A673 (cell line): ENCODE data around the gene CCDC136. TPM values are rescaled to one million over a fixed set of nuclear protein-coding genes. Genes with fewer than 3 reads are reported as not detected.

Source experiments
- BruUV-seq: library from RNA; stranded (reverse); fragments of 400-500 nt; replicated peaks from 2 replicates; lab custom pipeline; 2021; lab: Mats Ljungman, UMichigan
- CTCF ChIA-PET: fragments of 300-600 bp; sonication (Branson Sonifier 250); formaldehyde crosslinking; loops from one replicate; lab custom pipeline; 2022; ENCODE audit warnings: antibody characterized with exemption; lab: Charles Lee
- POLR2A ChIA-PET: fragments of 300-600 bp; sonication (Branson Sonifier 250); formaldehyde crosslinking; loops from one replicate; lab custom pipeline; 2022; ENCODE audit warnings: antibody characterized with exemption; ENCODE audit not compliant: low non-redundant PET; lab: Charles Lee
- DNase-seq: peaks from one replicate; pipeline ENCODE4 v3.0.0-alpha.2; 2015; ENCODE audit warnings: low spot score
- H3K27ac ChIP-seq: fragments of 200-600 bp; sonication (generic); 2 replicates; pipeline ENCODE4 v1.5.1; 2016; ENCODE audit warnings: mixed run types, low read depth, mild to moderate bottlenecking, mixed read lengths, antibody characterized with exemption, low read length; ENCODE audit not compliant: poor library complexity, severe bottlenecking
- H3K27me3 ChIP-seq: fragments of 200-600 bp; sonication (generic); replicated peaks from 2 replicates; pipeline ENCODE4 v1.6.1; 2017; ENCODE audit warnings: mixed run types, low read depth, mild to moderate bottlenecking, mixed read lengths, antibody characterized with exemption, low read length; ENCODE audit not compliant: insufficient read depth, poor library complexity
- H3K36me3 ChIP-seq: fragments of 200-600 bp; sonication (generic); 2 replicates; pipeline ENCODE4 v1.6.1; 2016; ENCODE audit warnings: mixed run types, mild to moderate bottlenecking, mixed read lengths, antibody characterized with exemption, low read length; ENCODE audit not compliant: insufficient read depth, poor library complexity, severe bottlenecking
- H3K4me1 ChIP-seq: fragments of 200-600 bp; sonication (generic); 2 replicates; pipeline ENCODE4 v1.6.1; 2017; ENCODE audit warnings: mixed run types, mild to moderate bottlenecking, mixed read lengths, antibody characterized with exemption, low read length; ENCODE audit not compliant: insufficient read depth, poor library complexity, severe bottlenecking
- H3K4me3 ChIP-seq: fragments of 200-600 bp; sonication (generic); 2 replicates; pipeline ENCODE4 v1.5.1; 2016; ENCODE audit warnings: low read depth, mixed run types, mild to moderate bottlenecking, mixed read lengths, low read length; ENCODE audit not compliant: poor library complexity, severe bottlenecking
- H3K9me3 ChIP-seq: fragments of 200-600 bp; sonication (generic); 2 replicates; pipeline ENCODE4 v1.6.1; 2016; ENCODE audit warnings: mixed run types, low read depth, mild to moderate bottlenecking, mixed read lengths, antibody characterized with exemption, low read length; ENCODE audit not compliant: poor library complexity, severe bottlenecking
- EZH2 ChIP-seq: fragments of 200-600 bp; sonication (generic); IDR thresholded peaks from 2 replicates; pipeline ENCODE4 v1.6.1; 2017; ENCODE audit warnings: borderline replicate concordance, low read depth, mild to moderate bottlenecking, mixed read lengths, antibody characterized with exemption, low read length; ENCODE audit not compliant: poor library complexity, severe bottlenecking
- intact Hi-C: fragments of 100-400 bp; cut with micrococcal nuclease; formaldehyde crosslinking; loops from one replicate; pipeline ENCODE4 v1.10.0; 2022; ENCODE audit not compliant: unreplicated experiment
- total RNA-seq: library from RNA; stranded (reverse); gene quantifications from 2 replicates; pipeline ENCODE4 v1.2.3, GENCODE V29; 2021
- TF ChIP-seq, protein P1 (sequence below): fragments of 300-800, 200-600 bp; sonication (generic); conservative IDR thresholded peaks from 2 replicates; pipeline ENCODE4 v1.5.1; 2017; ENCODE audit warnings: low read depth, mild to moderate bottlenecking, antibody characterized with exemption, low read length, moderate library complexity, mixed read lengths

Gene CCDC136
- total RNA-seq, 1 experiment from 2014 or later: 4.4 TPM

- ChIA-PET POLR2A (no interaction called here), CTCF (interaction anchor here (0.7 kb wide), 1 partner anchor 155 kb away, joined by 3 read pairs; no protein-coding TSS in a partner anchor)
- Histone ChIP-seq H3K4me3 (peak overlapping the region; percentile 77), H3K9me3 (no peaks in the 10 kb centered on the region), H3K27ac (no peak overlapping the region), H3K4me1 (no peaks in the 10 kb centered on the region), H3K27me3 (peaks cover 11% of the 10 kb centered on the region), H3K36me3 (no peaks in the 10 kb centered on the region)
- TF ChIP-seq, protein P1, sequence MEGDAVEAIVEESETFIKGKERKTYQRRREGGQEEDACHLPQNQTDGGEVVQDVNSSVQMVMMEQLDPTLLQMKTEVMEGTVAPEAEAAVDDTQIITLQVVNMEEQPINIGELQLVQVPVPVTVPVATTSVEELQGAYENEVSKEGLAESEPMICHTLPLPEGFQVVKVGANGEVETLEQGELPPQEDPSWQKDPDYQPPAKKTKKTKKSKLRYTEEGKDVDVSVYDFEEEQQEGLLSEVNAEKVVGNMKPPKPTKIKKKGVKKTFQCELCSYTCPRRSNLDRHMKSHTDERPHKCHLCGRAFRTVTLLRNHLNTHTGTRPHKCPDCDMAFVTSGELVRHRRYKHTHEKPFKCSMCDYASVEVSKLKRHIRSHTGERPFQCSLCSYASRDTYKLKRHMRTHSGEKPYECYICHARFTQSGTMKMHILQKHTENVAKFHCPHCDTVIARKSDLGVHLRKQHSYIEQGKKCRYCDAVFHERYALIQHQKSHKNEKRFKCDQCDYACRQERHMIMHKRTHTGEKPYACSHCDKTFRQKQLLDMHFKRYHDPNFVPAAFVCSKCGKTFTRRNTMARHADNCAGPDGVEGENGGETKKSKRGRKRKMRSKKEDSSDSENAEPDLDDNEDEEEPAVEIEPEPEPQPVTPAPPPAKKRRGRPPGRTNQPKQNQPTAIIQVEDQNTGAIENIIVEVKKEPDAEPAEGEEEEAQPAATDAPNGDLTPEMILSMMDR: no peak
- no peak for TF ChIP-seq EZH2
- intact Hi-C loops: loop anchor here (10.0 kb wide), 1 partner anchor 93 kb away; no protein-coding TSS in a partner anchor
- BruUV-seq: no TSS peak
- no peak for DNase-seq
These were observed 182 bp downstream of the CCDC136 start for GRCh38 chr7:128791972-128792327.

- Histone ChIP-seq H3K27ac (no peak overlapping the region), H3K9me3 (no peaks in the 10 kb centered on the region), H3K4me1 (no peaks in the 10 kb centered on the region), H3K27me3 (peaks cover 11% of the 10 kb centered on the region), H3K36me3 (no peaks in the 10 kb centered on the region), H3K4me3 (peak overlapping the region; percentile 77)
- no TSS peak for BruUV-seq
- DNase-seq: no peak
- intact Hi-C loops: loop anchor here (10.0 kb wide), 1 partner anchor 92 kb away; no protein-coding TSS in a partner anchor
- POLR2A ChIA-PET: no interaction called here
- CTCF ChIA-PET: interaction anchor here (0.7 kb wide), 1 partner anchor 154 kb away, joined by 3 read pairs; no protein-coding TSS in a partner anchor
- TF ChIP-seq, protein P1: no peak; the same call in 1 of the 2 replicates
- no peak for TF ChIP-seq EZH2
These were observed 858 bp downstream of the CCDC136 start for GRCh38 chr7:128792471-128793180.

- TF ChIP-seq EZH2: no peak
- TF ChIP-seq, protein P1: no peak
- no peaks in the 10 kb centered on the region for H3K4me1 ChIP-seq
- H3K36me3 ChIP-seq: no peaks in the 10 kb centered on the region
- intact Hi-C loops: loop anchor here (10.0 kb wide), 1 partner anchor 92 kb away; no protein-coding TSS in a partner anchor
- DNase-seq: no peak
- no peak overlapping the region for H3K4me3 ChIP-seq
- H3K9me3 ChIP-seq: no peaks in the 10 kb centered on the region
- POLR2A ChIA-PET: no interaction called here
- no peak overlapping the region for H3K27ac ChIP-seq
- H3K27me3 ChIP-seq: peaks cover 7% of the 10 kb centered on the region
- no TSS peak for BruUV-seq
- CTCF ChIA-PET: no interaction called here
These were observed 1.4 kb downstream of the CCDC136 start for GRCh38 chr7:128793181-128793547.
